Astrocyte (in vitro differentiated cells and primary cell): ENCODE data around the gene ITFG1. TPM values are rescaled to one million over a fixed set of nuclear protein-coding genes. Genes with fewer than 3 reads are reported as not detected.

ENCODE experiments used
- DNase-seq: peaks from one replicate; pipeline ENCODE4 v3.0.0-alpha.2; 2010; ENCODE audit warnings: low read depth
- FAIRE-seq: peaks from 2 replicates; lab custom pipeline; 2011; peaks lifted over from hg19 to GRCh38; lab: Jason Lieb, UNC
- H2AFZ ChIP-seq: 2 replicates; pipeline ENCODE4 v1.6.0; 2012; ENCODE audit warnings: low read depth, low read length, inconsistent platforms
- H3K27ac ChIP-seq: 2 replicates; pipeline ENCODE4 v1.5.1; 2011; ENCODE audit warnings: low read depth, low read length, inconsistent platforms
- H3K27me3 ChIP-seq: 2 replicates; pipeline ENCODE4 v1.6.0; 2011; ENCODE audit warnings: low read length, inconsistent platforms; ENCODE audit not compliant: insufficient read depth
- H3K36me3 ChIP-seq: 2 replicates; pipeline ENCODE4 v1.5.1; 2011; ENCODE audit warnings: low read length, inconsistent platforms; ENCODE audit not compliant: insufficient read depth
- H3K4me1 ChIP-seq: 2 replicates; pipeline ENCODE4 v1.5.1; 2011; ENCODE audit warnings: low read length, inconsistent platforms; ENCODE audit not compliant: insufficient read depth
- H3K4me2 ChIP-seq: 2 replicates; pipeline ENCODE4 v1.6.0; 2012; ENCODE audit warnings: low read length, inconsistent platforms
- H3K4me3 ChIP-seq: 2 replicates; pipeline ENCODE4 v1.5.1; 2011; ENCODE audit warnings: low read depth, mild to moderate bottlenecking, low read length, inconsistent platforms; ENCODE audit not compliant: insufficient read depth
- H3K79me2 ChIP-seq: 2 replicates; pipeline ENCODE4 v1.6.0; 2012; ENCODE audit warnings: mild to moderate bottlenecking, low read length, inconsistent platforms; ENCODE audit not compliant: insufficient read depth
- H3K9ac ChIP-seq: 2 replicates; pipeline ENCODE4 v1.6.0; 2012; ENCODE audit warnings: mild to moderate bottlenecking, low read length, inconsistent platforms
- H3K9me3 ChIP-seq: 2 replicates; pipeline ENCODE4 v1.5.1; 2012; ENCODE audit warnings: low read depth, mild to moderate bottlenecking, low read length, inconsistent platforms; ENCODE audit not compliant: insufficient read depth
- H4K20me1 ChIP-seq: 2 replicates; pipeline ENCODE4 v1.6.0; 2012; ENCODE audit warnings: low read length, inconsistent platforms; ENCODE audit not compliant: insufficient read depth
- H3K27ac Mint-ChIP-seq: one replicate; pipeline ENCODE4 v1.8.0; 2021; ENCODE audit warnings: mild to moderate bottlenecking, mixed read lengths; ENCODE audit not compliant: unreplicated experiment
- H3K27me3 Mint-ChIP-seq: one replicate; pipeline ENCODE4 v1.8.0; 2021; ENCODE audit warnings: low read depth, mixed read lengths; ENCODE audit not compliant: unreplicated experiment
- H3K36me3 Mint-ChIP-seq: one replicate; pipeline ENCODE4 v1.8.0; 2021; ENCODE audit warnings: low read depth, mixed read lengths; ENCODE audit not compliant: unreplicated experiment
- H3K4me1 Mint-ChIP-seq: one replicate; pipeline ENCODE4 v1.8.0; 2021; ENCODE audit warnings: low read depth, mixed read lengths; ENCODE audit not compliant: unreplicated experiment
- H3K4me3 Mint-ChIP-seq: one replicate; pipeline ENCODE4 v1.8.0; 2021; ENCODE audit warnings: mild to moderate bottlenecking, moderate library complexity, mixed read lengths; ENCODE audit not compliant: unreplicated experiment
- H3K9me3 Mint-ChIP-seq: one replicate; pipeline ENCODE4 v1.8.0; 2021; ENCODE audit warnings: mild to moderate bottlenecking, mixed read lengths; ENCODE audit not compliant: unreplicated experiment
- CTCF ChIP-seq: IDR thresholded peaks from 2 replicates; pipeline ENCODE4 v1.5.1; 2011; ENCODE audit warnings: low read depth, mild to moderate bottlenecking, inconsistent platforms, low read length, moderate library complexity; ENCODE audit not compliant: insufficient read depth
- EZH2 ChIP-seq: IDR thresholded peaks from 2 replicates; pipeline ENCODE4 v1.6.1; 2012; ENCODE audit warnings: mild to moderate bottlenecking, low read length, inconsistent platforms; ENCODE audit not compliant: insufficient read depth
- total RNA-seq: library from RNA; stranded (reverse); gene quantifications from 2 replicates; pipeline ENCODE4 v1.2.1, GENCODE V29; 2021

The ITFG1 gene
- total RNA-seq, 1 donor from 2014 or later = 52.7 TPM

- no peak overlapping the region for H2AFZ ChIP-seq
- Mint-ChIP-seq H3K27ac (no peak overlapping the region), H3K9me3 (no peaks in the 10 kb centered on the region), H3K36me3 (no peaks in the 10 kb centered on the region), H3K4me1 (peaks cover 9% of the 10 kb centered on the region), H3K27me3 (no peaks in the 10 kb centered on the region), H3K4me3 (no peak overlapping the region)
- no peak for DNase-seq
- no peak for TF ChIP-seq EZH2
- no peak for TF ChIP-seq CTCF
- H3K4me3 ChIP-seq = no peak overlapping the region
- no peaks in the 10 kb centered on the region for H4K20me1 ChIP-seq
- no peak overlapping the region for H3K9ac ChIP-seq
- H3K27ac ChIP-seq = no peak overlapping the region
- no peaks in the 10 kb centered on the region for H3K9me3 ChIP-seq
- no peaks in the 10 kb centered on the region for H3K4me1 ChIP-seq
- no peak for FAIRE-seq
- H3K4me2 ChIP-seq = no peak overlapping the region
- peaks cover 3% of the 10 kb centered on the region for H3K36me3 ChIP-seq
- no peaks in the 10 kb centered on the region for H3K27me3 ChIP-seq
- H3K79me2 ChIP-seq = no peaks in the 10 kb centered on the region
These were observed 151.1 kb downstream of the ITFG1 start for GRCh38 chr16:47309581-47310312.

- no peak overlapping the region for H3K4me3 Mint-ChIP-seq
- H3K4me2 ChIP-seq = no peak overlapping the region
- FAIRE-seq (no peak), DNase-seq (no peak)
- H3K27ac Mint-ChIP-seq = no peak overlapping the region
- H3K36me3 ChIP-seq = peaks cover 3% of the 10 kb centered on the region
- no peaks in the 10 kb centered on the region for H3K9me3 Mint-ChIP-seq
- peaks cover 9% of the 10 kb centered on the region for H3K4me1 Mint-ChIP-seq
- no peak overlapping the region for H2AFZ ChIP-seq
- no peaks in the 10 kb centered on the region for H3K9me3 ChIP-seq
- TF ChIP-seq CTCF (no peak), EZH2 (no peak)
- H3K4me1 ChIP-seq = no peaks in the 10 kb centered on the region
- no peaks in the 10 kb centered on the region for H3K79me2 ChIP-seq
- no peaks in the 10 kb centered on the region for H3K27me3 ChIP-seq
- no peak overlapping the region for H3K4me3 ChIP-seq
- no peaks in the 10 kb centered on the region for H4K20me1 ChIP-seq
- H3K27me3 Mint-ChIP-seq = no peaks in the 10 kb centered on the region
- no peak overlapping the region for H3K9ac ChIP-seq
- H3K36me3 Mint-ChIP-seq = no peaks in the 10 kb centered on the region
- no peak overlapping the region for H3K27ac ChIP-seq
These were observed 152.3 kb downstream of the ITFG1 start for GRCh38 chr16:47308601-47309000.

GRCh38 chr16:47304563-47304962 lies 156.3 kb downstream of the ITFG1 start:
- Mint-ChIP-seq H3K27ac (no peak overlapping the region), H3K4me3 (no peak overlapping the region), H3K9me3 (no peaks in the 10 kb centered on the region), H3K36me3 (peaks cover 2% of the 10 kb centered on the region), H3K4me1 (no peaks in the 10 kb centered on the region), H3K27me3 (no peaks in the 10 kb centered on the region)
- Histone ChIP-seq H3K9ac (no peak overlapping the region), H3K36me3 (no peaks in the 10 kb centered on the region), H3K79me2 (no peaks in the 10 kb centered on the region), H3K27ac (no peak overlapping the region), H3K9me3 (no peaks in the 10 kb centered on the region), H3K4me3 (no peak overlapping the region), H3K27me3 (no peaks in the 10 kb centered on the region), H3K4me2 (no peak overlapping the region), H4K20me1 (no peaks in the 10 kb centered on the region), H2AFZ (no peak overlapping the region), H3K4me1 (no peaks in the 10 kb centered on the region)
- TF ChIP-seq EZH2 (no peak), CTCF (no peak)
- DNase-seq (no peak), FAIRE-seq (no peak)
